ENCODE results near the gene UBE2H. TPM values are rescaled to one million over a fixed set of nuclear protein-coding genes. Genes with fewer than 3 reads are reported as not detected.

UBE2H gene
- total RNA-seq, 1 donor from 2014 or later = 92.3 TPM

GRCh38 chr7:129843365-129843898 lies 109.3 kb downstream of the UBE2H start:
- Mint-ChIP-seq H3K4me1 (ENCODE audit: unreplicated experiment) (peaks cover 35% of the 10 kb centered on the region), H3K27me3 (ENCODE audit: unreplicated experiment) (peaks cover 4% of the 10 kb centered on the region), H3K9me3 (ENCODE audit: unreplicated experiment) (no peaks in the 10 kb centered on the region), H3K36me3 (ENCODE audit: low read depth, unreplicated experiment) (peaks cover 4% of the 10 kb centered on the region), H3K27ac (ENCODE audit: unreplicated experiment) (peak overlapping the region; percentile 16), H3K4me3 (ENCODE audit: unreplicated experiment) (no peak overlapping the region)
- no peak for TF ChIP-seq CTCF (IDR thresholded peaks at IDR 0.05; ENCODE audit: unreplicated experiment)
- DNase-seq (ENCODE audit: low spot score) = no peak

GRCh38 chr7:129841465-129841864 lies 111.3 kb downstream of the UBE2H start:
- TF ChIP-seq CTCF (IDR thresholded peaks at IDR 0.05; ENCODE audit: unreplicated experiment) = no peak
- DNase-seq (ENCODE audit: low spot score) = no peak
- H3K36me3 Mint-ChIP-seq (ENCODE audit: low read depth, unreplicated experiment) = peaks cover 4% of the 10 kb centered on the region
- H3K27ac Mint-ChIP-seq (ENCODE audit: unreplicated experiment) = no peak overlapping the region
- H3K4me3 Mint-ChIP-seq (ENCODE audit: unreplicated experiment) = no peak overlapping the region
- peaks cover 6% of the 10 kb centered on the region for H3K27me3 Mint-ChIP-seq (ENCODE audit: unreplicated experiment)
- peaks cover 33% of the 10 kb centered on the region for H3K4me1 Mint-ChIP-seq (ENCODE audit: unreplicated experiment)
- no peaks in the 10 kb centered on the region for H3K9me3 Mint-ChIP-seq (ENCODE audit: unreplicated experiment)

- peaks cover 4% of the 10 kb centered on the region for H3K36me3 Mint-ChIP-seq (ENCODE audit: low read depth, unreplicated experiment)
- peaks cover 6% of the 10 kb centered on the region for H3K27me3 Mint-ChIP-seq (ENCODE audit: unreplicated experiment)
- H3K27ac Mint-ChIP-seq (ENCODE audit: unreplicated experiment) = no peak overlapping the region
- no peaks in the 10 kb centered on the region for H3K9me3 Mint-ChIP-seq (ENCODE audit: unreplicated experiment)
- DNase-seq (ENCODE audit: low spot score) = no peak
- no peak for TF ChIP-seq CTCF (IDR thresholded peaks at IDR 0.05; ENCODE audit: unreplicated experiment)
- H3K4me3 Mint-ChIP-seq (ENCODE audit: unreplicated experiment) = no peak overlapping the region
- H3K4me1 Mint-ChIP-seq (ENCODE audit: unreplicated experiment) = peaks cover 36% of the 10 kb centered on the region
These were observed 112.0 kb downstream of the UBE2H start for GRCh38 chr7:129840757-129841156.

- H3K27me3 Mint-ChIP-seq (ENCODE audit: unreplicated experiment) = peaks cover 5% of the 10 kb centered on the region
- H3K9me3 Mint-ChIP-seq (ENCODE audit: unreplicated experiment) = no peaks in the 10 kb centered on the region
- peaks cover 43% of the 10 kb centered on the region for H3K4me1 Mint-ChIP-seq (ENCODE audit: unreplicated experiment)
These were observed 115.8 kb downstream of the UBE2H start for GRCh38 chr7:129836983-129837382.

More at GRCh38 chr7:129836983-129837382, 115.8 kb downstream of the UBE2H start:
- H3K36me3 Mint-ChIP-seq (ENCODE audit: low read depth, unreplicated experiment) = peaks cover 24% of the 10 kb centered on the region
- no peak for TF ChIP-seq CTCF (IDR thresholded peaks at IDR 0.05; ENCODE audit: unreplicated experiment)
- no peak for DNase-seq (ENCODE audit: low spot score)
- no peak overlapping the region for H3K4me3 Mint-ChIP-seq (ENCODE audit: unreplicated experiment)
- H3K27ac Mint-ChIP-seq (ENCODE audit: unreplicated experiment) = no peak overlapping the region

All from endothelial cell (in vitro differentiated cells).